Stomach (tissue), 4 donors: ENCODE data around the gene SRSF6.

Source experiments
- POLR2AphosphoS5 ChIP-seq, 3 donors: sonication (generic); formaldehyde crosslinking; IDR thresholded peaks; one replicate each; pipeline ENCODE4 v1.6.1; 2016; ENCODE audit warnings: antibody characterized with exemption in 3 of 3
- TF ChIP-seq, protein P1 (sequence below), 7 experiments: fragments of 450-650 bp in 4 of 7; fragments of 200-600 bp in 3 of 7; sonication (generic) in 3 of 7; IDR thresholded peaks; one replicate each; pipeline ENCODE4 v1.5.1; 2016 to 2019; ENCODE audit warnings: antibody characterized with exemption in 7 of 7, control low read depth in 2 of 7, mild to moderate bottlenecking in 1 of 7

- TF ChIP-seq, protein P1, sequence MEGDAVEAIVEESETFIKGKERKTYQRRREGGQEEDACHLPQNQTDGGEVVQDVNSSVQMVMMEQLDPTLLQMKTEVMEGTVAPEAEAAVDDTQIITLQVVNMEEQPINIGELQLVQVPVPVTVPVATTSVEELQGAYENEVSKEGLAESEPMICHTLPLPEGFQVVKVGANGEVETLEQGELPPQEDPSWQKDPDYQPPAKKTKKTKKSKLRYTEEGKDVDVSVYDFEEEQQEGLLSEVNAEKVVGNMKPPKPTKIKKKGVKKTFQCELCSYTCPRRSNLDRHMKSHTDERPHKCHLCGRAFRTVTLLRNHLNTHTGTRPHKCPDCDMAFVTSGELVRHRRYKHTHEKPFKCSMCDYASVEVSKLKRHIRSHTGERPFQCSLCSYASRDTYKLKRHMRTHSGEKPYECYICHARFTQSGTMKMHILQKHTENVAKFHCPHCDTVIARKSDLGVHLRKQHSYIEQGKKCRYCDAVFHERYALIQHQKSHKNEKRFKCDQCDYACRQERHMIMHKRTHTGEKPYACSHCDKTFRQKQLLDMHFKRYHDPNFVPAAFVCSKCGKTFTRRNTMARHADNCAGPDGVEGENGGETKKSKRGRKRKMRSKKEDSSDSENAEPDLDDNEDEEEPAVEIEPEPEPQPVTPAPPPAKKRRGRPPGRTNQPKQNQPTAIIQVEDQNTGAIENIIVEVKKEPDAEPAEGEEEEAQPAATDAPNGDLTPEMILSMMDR (IDR thresholded peaks at IDR 0.05), result no peak
- no peak for TF ChIP-seq POLR2AphosphoS5 (IDR thresholded peaks at IDR 0.05)
Observed at GRCh38 chr20:43467589-43467988, 9.9 kb downstream of the SRSF6 start.
